ENCODE measurements around the gene MMP23B. TPM values are rescaled to one million over a fixed set of nuclear protein-coding genes. Genes with fewer than 3 reads are reported as not detected.

MMP23B gene
- total and polyA plus RNA-seq, 10 of the 15 experiments (the other 5 are each of a cell fraction or from before 2014, with no cell fraction given) = 0.25 to 0.76 (median 0.34) TPM; not detected in 4

DNA sequence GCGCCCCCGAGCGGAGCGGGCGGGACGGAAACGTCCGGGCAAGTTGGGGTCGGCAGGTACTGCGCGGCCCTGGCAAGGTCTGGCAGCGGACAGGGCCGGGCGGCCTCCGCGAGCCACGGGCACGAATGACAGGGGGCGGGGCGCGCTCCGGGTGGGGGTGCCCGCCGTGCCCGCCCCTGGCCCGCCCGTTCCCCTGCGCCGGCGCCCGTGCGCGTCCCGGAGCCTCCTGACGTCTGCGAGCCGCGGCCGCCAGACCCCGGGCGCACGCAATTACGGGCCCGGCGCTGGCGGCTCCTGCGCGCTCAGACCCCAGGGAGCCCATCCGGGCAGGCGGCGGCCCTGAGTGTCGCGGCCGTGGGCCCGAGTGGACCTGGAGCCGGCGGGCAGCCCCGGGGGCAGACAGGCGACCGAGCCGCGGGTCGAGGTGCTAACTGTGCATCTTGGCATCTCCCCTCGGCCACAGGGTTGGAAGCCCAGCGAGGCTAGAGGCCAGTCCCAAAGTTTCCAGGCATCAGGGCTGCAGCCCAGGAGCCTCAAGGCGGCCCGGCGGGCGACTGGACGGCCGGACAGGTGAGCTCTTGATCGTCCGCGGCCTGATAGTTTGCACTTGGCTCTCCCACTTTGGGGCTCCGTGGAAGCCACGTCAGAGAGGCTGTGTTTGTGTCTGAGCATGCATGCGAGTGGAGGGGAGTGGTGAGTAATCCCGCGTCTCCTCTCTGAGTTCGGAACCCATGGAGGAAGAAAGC lies 15.8 kb upstream of the MMP23B start:
- Histone ChIP-seq H3K9ac (ENCODE audit: control insufficient read depth, insufficient read depth, low read length) (peak overlapping the region; percentile 99), H3K27me3 (replicated peaks in 1 of 2; ENCODE audit: control insufficient read depth in 2 of 2, insufficient read depth in 2 of 2, low read length in 1 of 2) (no peaks in the 10 kb centered on the region; a peak in 1 of 4 replicates), H3K27ac (ENCODE audit: control insufficient read depth, insufficient read depth) (peak overlapping the region; percentile 98), H4K20me1 (ENCODE audit: control insufficient read depth, insufficient read depth) (0 out of 2 replicates have a peak, but pooled peaks cover 3% of the 10 kb centered on the region), H2AFZ (ENCODE audit: control insufficient read depth, low read depth, low read length) (peak overlapping the region; percentile 78), H3K4me2 (ENCODE audit: control insufficient read depth, insufficient read depth) (peak overlapping the region; percentile 93), H3K4me1 (ENCODE audit: control insufficient read depth, insufficient read depth, low read length) (peaks cover 15% of the 10 kb centered on the region), H3K9me3 (replicated peaks; ENCODE audit: control insufficient read depth, insufficient read depth, low read length) (no peaks in the 10 kb centered on the region), H3K36me3 (ENCODE audit: control insufficient read depth in 2 of 2, insufficient read depth in 2 of 2, low read length in 1 of 2) (peaks cover 0 to 2% of the 10 kb centered on the region in 2 experiments; a peak in 1 of 4 replicates), H3K79me2 (ENCODE audit: control insufficient read depth, insufficient read depth, low read length) (peaks cover 3% of the 10 kb centered on the region), H3K4me3 (peak overlapping the region; percentile 85)
- 23% methylated on average over 50 of the region's 80 CpGs for WGBS (ENCODE audit: insufficient coverage, insufficient replicate concordance, low lambda C conversion rate, missing lambda C conversion rate)
- in situ Hi-C loops (cut with MboI) = no loop called here
- ChIA-PET CTCF (no interaction called here), RAD21 (ENCODE audit: unreplicated experiment) (interaction anchor here (2.8 kb wide), 1 partner anchor 62 kb away, joined by 8 read pairs; no protein-coding TSS in a partner anchor), POLR2A (interaction anchor here (0.6 to 1.5 kb wide), 6 partner anchors 9 to 217 kb away, joined by 3 to 8 read pairs (median 4); no protein-coding TSS in a partner anchor), SMC1A (ENCODE audit: uncharacterized antibody, unreplicated experiment) (interaction anchor here (1.2 kb wide), 1 partner anchor 13 kb away, joined by 3 read pairs; no protein-coding TSS in a partner anchor)
- TF ChIP-seq, protein P1, sequence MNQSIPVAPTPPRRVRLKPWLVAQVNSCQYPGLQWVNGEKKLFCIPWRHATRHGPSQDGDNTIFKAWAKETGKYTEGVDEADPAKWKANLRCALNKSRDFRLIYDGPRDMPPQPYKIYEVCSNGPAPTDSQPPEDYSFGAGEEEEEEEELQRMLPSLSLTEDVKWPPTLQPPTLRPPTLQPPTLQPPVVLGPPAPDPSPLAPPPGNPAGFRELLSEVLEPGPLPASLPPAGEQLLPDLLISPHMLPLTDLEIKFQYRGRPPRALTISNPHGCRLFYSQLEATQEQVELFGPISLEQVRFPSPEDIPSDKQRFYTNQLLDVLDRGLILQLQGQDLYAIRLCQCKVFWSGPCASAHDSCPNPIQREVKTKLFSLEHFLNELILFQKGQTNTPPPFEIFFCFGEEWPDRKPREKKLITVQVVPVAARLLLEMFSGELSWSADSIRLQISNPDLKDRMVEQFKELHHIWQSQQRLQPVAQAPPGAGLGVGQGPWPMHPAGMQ (IDR thresholded peaks at IDR 0.05; ENCODE audit: borderline replicate concordance) = no peak
- TF ChIP-seq, protein P2, sequence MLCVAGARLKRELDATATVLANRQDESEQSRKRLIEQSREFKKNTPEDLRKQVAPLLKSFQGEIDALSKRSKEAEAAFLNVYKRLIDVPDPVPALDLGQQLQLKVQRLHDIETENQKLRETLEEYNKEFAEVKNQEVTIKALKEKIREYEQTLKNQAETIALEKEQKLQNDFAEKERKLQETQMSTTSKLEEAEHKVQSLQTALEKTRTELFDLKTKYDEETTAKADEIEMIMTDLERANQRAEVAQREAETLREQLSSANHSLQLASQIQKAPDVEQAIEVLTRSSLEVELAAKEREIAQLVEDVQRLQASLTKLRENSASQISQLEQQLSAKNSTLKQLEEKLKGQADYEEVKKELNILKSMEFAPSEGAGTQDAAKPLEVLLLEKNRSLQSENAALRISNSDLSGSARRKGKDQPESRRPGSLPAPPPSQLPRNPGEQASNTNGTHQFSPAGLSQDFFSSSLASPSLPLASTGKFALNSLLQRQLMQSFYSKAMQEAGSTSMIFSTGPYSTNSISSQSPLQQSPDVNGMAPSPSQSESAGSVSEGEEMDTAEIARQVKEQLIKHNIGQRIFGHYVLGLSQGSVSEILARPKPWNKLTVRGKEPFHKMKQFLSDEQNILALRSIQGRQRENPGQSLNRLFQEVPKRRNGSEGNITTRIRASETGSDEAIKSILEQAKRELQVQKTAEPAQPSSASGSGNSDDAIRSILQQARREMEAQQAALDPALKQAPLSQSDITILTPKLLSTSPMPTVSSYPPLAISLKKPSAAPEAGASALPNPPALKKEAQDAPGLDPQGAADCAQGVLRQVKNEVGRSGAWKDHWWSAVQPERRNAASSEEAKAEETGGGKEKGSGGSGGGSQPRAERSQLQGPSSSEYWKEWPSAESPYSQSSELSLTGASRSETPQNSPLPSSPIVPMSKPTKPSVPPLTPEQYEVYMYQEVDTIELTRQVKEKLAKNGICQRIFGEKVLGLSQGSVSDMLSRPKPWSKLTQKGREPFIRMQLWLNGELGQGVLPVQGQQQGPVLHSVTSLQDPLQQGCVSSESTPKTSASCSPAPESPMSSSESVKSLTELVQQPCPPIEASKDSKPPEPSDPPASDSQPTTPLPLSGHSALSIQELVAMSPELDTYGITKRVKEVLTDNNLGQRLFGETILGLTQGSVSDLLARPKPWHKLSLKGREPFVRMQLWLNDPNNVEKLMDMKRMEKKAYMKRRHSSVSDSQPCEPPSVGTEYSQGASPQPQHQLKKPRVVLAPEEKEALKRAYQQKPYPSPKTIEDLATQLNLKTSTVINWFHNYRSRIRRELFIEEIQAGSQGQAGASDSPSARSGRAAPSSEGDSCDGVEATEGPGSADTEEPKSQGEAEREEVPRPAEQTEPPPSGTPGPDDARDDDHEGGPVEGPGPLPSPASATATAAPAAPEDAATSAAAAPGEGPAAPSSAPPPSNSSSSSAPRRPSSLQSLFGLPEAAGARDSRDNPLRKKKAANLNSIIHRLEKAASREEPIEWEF (IDR thresholded peaks at IDR 0.05; ENCODE audit: insufficient replicate concordance, low read depth, low read length) = no peak
- TF ChIP-seq BHLHE40 (IDR thresholded peaks at IDR 0.05; ENCODE audit: borderline replicate concordance in 1 of 2, low read depth in 2 of 2, low read length in 1 of 2) = peak in 1 of 2 experiments; percentile 50; a peak in 1 of 4 replicates
- TF ChIP-seq HDGF (IDR thresholded peaks at IDR 0.05) = no peak
- TF ChIP-seq, protein P3, sequence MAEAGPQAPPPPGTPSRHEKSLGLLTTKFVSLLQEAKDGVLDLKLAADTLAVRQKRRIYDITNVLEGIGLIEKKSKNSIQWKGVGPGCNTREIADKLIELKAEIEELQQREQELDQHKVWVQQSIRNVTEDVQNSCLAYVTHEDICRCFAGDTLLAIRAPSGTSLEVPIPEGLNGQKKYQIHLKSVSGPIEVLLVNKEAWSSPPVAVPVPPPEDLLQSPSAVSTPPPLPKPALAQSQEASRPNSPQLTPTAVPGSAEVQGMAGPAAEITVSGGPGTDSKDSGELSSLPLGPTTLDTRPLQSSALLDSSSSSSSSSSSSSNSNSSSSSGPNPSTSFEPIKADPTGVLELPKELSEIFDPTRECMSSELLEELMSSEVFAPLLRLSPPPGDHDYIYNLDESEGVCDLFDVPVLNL (IDR thresholded peaks at IDR 0.05; ENCODE audit: low read depth, low read length) = no peak
- 0 out of 2 replicates have a peak, but pooled peaks have one; percentile 8 for TF ChIP-seq GATAD2B (conservative IDR thresholded peaks at IDR 0.05; ENCODE audit: low read depth)
- TF ChIP-seq NR2F1 (conservative IDR thresholded peaks at IDR 0.05) = peak; percentile 11
- BruUV-seq (replicated peaks) = no TSS peak
- ATAC-seq = peak; percentile 19
- FAIRE-seq = no peak
- intact Hi-C loops (cut with micrococcal nuclease; ENCODE audit: unreplicated experiment) = loop anchor here (5.0 kb wide), 1 partner anchor 44 kb away; the partner anchor contains the start of gene SSU72
- DNase-seq (ENCODE audit: low read depth, low spot score) = no peak

All from GM12878 (cell line).